ENCODE data around the gene DUOX1.
A peak's percentile ranks its signal among the peaks of the same experiment; 100 is the strongest.

DUOX1 gene

GRCh38 chr15:45115312-45115820, 14.4 kb upstream of the DUOX1 start:
- no peak overlapping the region for H3K27ac ChIP-seq (ENCODE audit: low read depth, low read length)
- peaks cover 71% of the 10 kb centered on the region for H3K27me3 ChIP-seq (ENCODE audit: insufficient read depth, low read length)
- no peak overlapping the region for H2AFZ ChIP-seq (ENCODE audit: low read length, unreplicated experiment)
- H3K36me3 ChIP-seq (ENCODE audit: insufficient read depth, low read length) = no peaks in the 10 kb centered on the region
- H3K4me1 ChIP-seq (ENCODE audit: control insufficient read depth, insufficient read depth, low read length, unreplicated experiment) = no peaks in the 10 kb centered on the region
- H3K4me3 ChIP-seq (ENCODE audit: low read depth, low read length) = no peak overlapping the region
- H3K79me2 ChIP-seq (ENCODE audit: control insufficient read depth, insufficient read depth, low read length, unreplicated experiment) = no peaks in the 10 kb centered on the region

GRCh38 chr15:45116006-45116481, 13.8 kb upstream of the DUOX1 start:
- H3K79me2 ChIP-seq (ENCODE audit: control insufficient read depth, insufficient read depth, low read length, unreplicated experiment) = no peaks in the 10 kb centered on the region
- no peak overlapping the region for H2AFZ ChIP-seq (ENCODE audit: low read length, unreplicated experiment)
- H3K4me3 ChIP-seq (ENCODE audit: low read depth, low read length) = no peak overlapping the region
- no peaks in the 10 kb centered on the region for H3K36me3 ChIP-seq (ENCODE audit: insufficient read depth, low read length)
- peaks cover 67% of the 10 kb centered on the region for H3K27me3 ChIP-seq (ENCODE audit: insufficient read depth, low read length)
- H3K27ac ChIP-seq (ENCODE audit: low read depth, low read length) = no peak overlapping the region
- H3K4me1 ChIP-seq (ENCODE audit: control insufficient read depth, insufficient read depth, low read length, unreplicated experiment) = no peaks in the 10 kb centered on the region

DNA sequence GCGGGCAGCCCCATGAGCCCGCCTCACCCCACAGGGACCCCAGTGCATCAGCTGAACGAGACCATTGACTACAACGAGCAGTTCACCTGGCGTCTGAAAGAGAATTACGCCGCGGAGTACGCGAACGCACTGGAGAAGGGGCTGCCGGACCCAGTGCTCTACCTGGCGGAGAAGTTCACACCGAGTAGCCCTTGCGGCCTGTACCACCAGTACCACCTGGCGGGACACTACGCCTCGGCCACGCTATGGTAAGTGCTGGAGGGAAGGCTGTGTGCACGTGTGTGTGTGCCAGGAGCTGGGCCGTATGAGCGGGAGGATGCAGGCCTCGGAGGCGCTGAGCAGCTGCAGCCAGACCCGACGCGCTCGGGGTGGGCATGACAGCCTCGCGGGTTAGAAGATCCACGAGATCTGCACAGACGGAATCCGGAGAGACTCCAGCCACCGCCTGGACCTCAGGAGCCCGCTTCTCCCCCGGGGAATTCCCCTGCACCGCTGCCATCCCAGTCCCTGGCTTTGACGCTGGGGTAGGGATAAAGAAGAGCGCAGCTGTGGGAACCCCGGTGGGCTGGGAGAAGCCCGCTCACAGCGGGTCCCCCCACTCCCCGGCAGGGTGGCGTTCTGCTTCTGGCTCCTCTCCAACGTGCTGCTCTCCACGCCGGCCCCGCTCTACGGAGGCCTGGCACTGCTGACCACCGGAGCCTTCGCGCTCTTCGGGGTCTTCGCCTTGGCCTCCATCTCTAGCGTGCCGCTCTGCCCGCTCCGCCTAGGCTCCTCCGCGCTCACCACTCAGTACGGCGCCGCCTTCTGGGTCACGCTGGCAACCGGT, 13.1 kb upstream of the DUOX1 start:
- H3K36me3 ChIP-seq (ENCODE audit: insufficient read depth, low read length) = no peaks in the 10 kb centered on the region
- H3K27ac ChIP-seq (ENCODE audit: low read depth, low read length) = no peak overlapping the region
- peaks cover 62% of the 10 kb centered on the region for H3K27me3 ChIP-seq (ENCODE audit: insufficient read depth, low read length)
- 0 out of 2 replicates have a peak overlapping the region, but pooled peaks have one; percentile 9 for H3K4me3 ChIP-seq (ENCODE audit: low read depth, low read length)
- H3K79me2 ChIP-seq (ENCODE audit: control insufficient read depth, insufficient read depth, low read length, unreplicated experiment) = no peaks in the 10 kb centered on the region
- H3K4me1 ChIP-seq (ENCODE audit: control insufficient read depth, insufficient read depth, low read length, unreplicated experiment) = peaks cover 2% of the 10 kb centered on the region
- no peak overlapping the region for H2AFZ ChIP-seq (ENCODE audit: low read length, unreplicated experiment)

GRCh38 chr15:45117308-45118130, 12.3 kb upstream of the DUOX1 start:
- Histone ChIP-seq H3K36me3 (ENCODE audit: insufficient read depth, low read length) (no peaks in the 10 kb centered on the region), H3K27me3 (ENCODE audit: insufficient read depth, low read length) (peaks cover 54% of the 10 kb centered on the region), H3K27ac (ENCODE audit: low read depth, low read length) (no peak overlapping the region), H3K79me2 (ENCODE audit: control insufficient read depth, insufficient read depth, low read length, unreplicated experiment) (no peaks in the 10 kb centered on the region), H3K4me1 (ENCODE audit: control insufficient read depth, insufficient read depth, low read length, unreplicated experiment) (peaks cover 9% of the 10 kb centered on the region), H3K4me3 (ENCODE audit: low read depth, low read length) (peak overlapping the region; percentile 42; the same call in 1 of the 2 replicates), H2AFZ (ENCODE audit: low read length, unreplicated experiment) (no peak overlapping the region)

DNA sequence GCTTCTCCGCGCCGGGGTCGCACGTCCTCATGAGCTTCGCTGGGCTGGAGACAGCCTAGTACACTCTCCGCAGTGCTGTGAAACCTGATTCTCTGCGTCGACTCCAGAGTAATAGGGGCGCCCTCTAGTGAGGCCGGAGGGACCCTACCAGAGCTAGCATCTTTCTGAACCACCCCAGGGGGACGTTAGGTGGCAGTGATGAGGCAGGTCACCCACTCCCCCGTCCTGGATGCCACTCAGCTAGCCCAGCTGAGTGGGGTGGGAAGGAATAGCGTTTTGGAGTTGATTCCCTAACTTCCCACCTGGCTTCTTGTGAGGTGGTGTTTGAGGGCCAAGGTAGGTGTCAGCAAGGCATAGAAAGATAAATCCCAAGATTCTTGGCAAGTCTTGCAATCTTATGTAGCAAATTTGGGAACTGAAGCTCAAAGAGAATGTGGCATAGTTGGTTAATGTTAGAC, 11.6 kb upstream of the DUOX1 start:
- no peak overlapping the region for H2AFZ ChIP-seq (ENCODE audit: low read length, unreplicated experiment)
- peak overlapping the region; percentile 42; the same call in 1 of the 2 replicates for H3K4me3 ChIP-seq (ENCODE audit: low read depth, low read length)
- peaks cover 47% of the 10 kb centered on the region for H3K27me3 ChIP-seq (ENCODE audit: insufficient read depth, low read length)
- H3K79me2 ChIP-seq (ENCODE audit: control insufficient read depth, insufficient read depth, low read length, unreplicated experiment) = no peaks in the 10 kb centered on the region
- H3K27ac ChIP-seq (ENCODE audit: low read depth, low read length) = no peak overlapping the region
- H3K36me3 ChIP-seq (ENCODE audit: insufficient read depth, low read length) = no peaks in the 10 kb centered on the region
- H3K4me1 ChIP-seq (ENCODE audit: control insufficient read depth, insufficient read depth, low read length, unreplicated experiment) = peaks cover 10% of the 10 kb centered on the region

DNA sequence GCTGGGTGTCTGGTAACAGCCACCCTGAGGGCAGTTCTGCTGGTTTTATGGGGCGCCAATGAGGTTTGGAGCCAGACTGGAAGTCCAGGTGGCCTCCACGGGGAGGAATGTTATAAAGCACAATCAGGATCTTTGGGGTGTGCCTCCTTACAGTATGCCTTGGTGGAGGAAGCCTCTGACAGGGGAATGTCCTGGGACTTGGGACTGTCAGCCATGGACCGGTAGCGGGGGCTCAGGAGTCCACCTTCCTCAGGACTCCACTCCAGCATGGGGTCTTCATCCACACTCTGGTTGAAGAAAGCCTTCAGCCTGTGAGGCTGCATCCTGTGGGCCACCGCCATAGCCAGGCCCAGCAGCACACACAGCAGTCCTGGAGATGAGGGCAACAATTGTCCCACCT, 10.8 kb upstream of the DUOX1 start:
- H3K79me2 ChIP-seq (ENCODE audit: control insufficient read depth, insufficient read depth, low read length, unreplicated experiment) = no peaks in the 10 kb centered on the region
- H3K36me3 ChIP-seq (ENCODE audit: insufficient read depth, low read length) = no peaks in the 10 kb centered on the region
- no peak overlapping the region for H2AFZ ChIP-seq (ENCODE audit: low read length, unreplicated experiment)
- peaks cover 10% of the 10 kb centered on the region for H3K4me1 ChIP-seq (ENCODE audit: control insufficient read depth, insufficient read depth, low read length, unreplicated experiment)
- no peak overlapping the region for H3K4me3 ChIP-seq (ENCODE audit: low read depth, low read length)
- peaks cover 39% of the 10 kb centered on the region for H3K27me3 ChIP-seq (ENCODE audit: insufficient read depth, low read length)
- no peak overlapping the region for H3K27ac ChIP-seq (ENCODE audit: low read depth, low read length)

DNA sequence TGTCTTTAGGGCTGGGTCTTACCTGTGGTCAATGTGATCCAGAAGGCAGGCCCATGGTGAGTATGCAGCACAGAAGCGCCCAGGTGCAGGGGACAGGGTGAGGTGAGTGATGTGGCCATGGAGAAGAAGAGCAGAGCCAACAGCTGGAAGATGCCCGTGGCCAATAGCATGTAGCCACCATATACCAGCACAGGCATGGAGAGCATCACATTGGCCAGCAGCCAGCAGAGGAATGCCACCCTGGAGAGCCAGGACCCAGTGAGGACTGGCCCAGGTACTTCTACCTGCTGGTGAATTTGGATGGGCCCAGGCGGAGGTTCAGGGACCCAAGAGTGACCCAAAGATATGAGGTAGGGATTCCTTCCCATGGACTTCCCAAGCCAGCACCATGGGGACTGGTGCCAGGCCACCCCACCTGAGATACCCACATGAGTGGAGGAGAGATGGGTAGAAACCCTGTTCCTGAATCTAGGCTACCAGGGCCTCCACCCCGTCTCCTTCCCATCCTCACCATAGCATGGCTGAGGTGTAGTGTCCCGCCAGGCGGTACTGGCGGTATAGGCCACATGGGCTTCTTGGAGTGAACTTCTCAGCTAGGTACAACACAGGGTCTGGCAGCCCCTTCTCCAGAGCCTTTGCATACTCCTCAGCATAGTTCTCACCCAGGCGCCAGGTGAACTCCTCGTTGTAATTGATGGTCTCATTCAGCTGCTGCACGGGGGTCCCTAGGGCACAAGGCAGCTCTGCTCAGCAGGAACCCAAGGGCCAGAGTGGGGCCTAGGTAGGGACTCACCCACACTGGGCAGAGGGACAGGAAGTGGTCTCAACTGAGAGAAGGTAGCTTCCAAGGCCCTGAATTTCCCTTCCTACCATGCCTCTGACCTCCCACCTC, 9.5 kb upstream of the DUOX1 start:
- Histone ChIP-seq H3K4me1 (ENCODE audit: control insufficient read depth, insufficient read depth, low read length, unreplicated experiment) (peaks cover 10% of the 10 kb centered on the region), H3K27me3 (ENCODE audit: insufficient read depth, low read length) (peaks cover 37% of the 10 kb centered on the region)

DNA sequence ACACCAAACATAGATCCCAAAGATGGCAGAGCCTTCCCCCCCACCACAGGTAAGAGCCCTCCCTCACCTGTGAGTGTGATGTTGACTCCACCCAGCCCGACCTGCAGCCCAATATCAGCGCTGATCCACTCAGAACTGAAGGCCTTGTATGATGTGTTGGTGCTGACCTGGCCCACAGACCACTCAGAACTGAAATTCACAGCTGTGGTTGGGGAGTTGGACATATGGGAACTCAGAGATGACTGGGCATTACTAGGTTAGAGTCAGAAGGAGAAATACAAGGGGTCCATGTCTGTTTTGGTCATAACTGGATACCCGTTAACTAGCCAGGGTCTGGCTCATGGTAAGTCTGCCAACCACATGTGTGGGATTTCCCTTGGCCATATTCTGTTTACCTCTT, 8.8 kb upstream of the DUOX1 start:
- Histone ChIP-seq H3K27ac (ENCODE audit: low read depth, low read length) (no peak overlapping the region), H3K36me3 (ENCODE audit: insufficient read depth, low read length) (no peaks in the 10 kb centered on the region), H2AFZ (ENCODE audit: low read length, unreplicated experiment) (no peak overlapping the region), H3K79me2 (ENCODE audit: control insufficient read depth, insufficient read depth, low read length, unreplicated experiment) (no peaks in the 10 kb centered on the region), H3K4me3 (ENCODE audit: low read depth, low read length) (no peak overlapping the region), H3K27me3 (ENCODE audit: insufficient read depth, low read length) (peaks cover 37% of the 10 kb centered on the region), H3K4me1 (ENCODE audit: control insufficient read depth, insufficient read depth, low read length, unreplicated experiment) (peaks cover 10% of the 10 kb centered on the region)

More for the DNA sequence above, 9.5 kb upstream of the DUOX1 start:
- Histone ChIP-seq H3K4me3 (ENCODE audit: low read depth, low read length) (no peak overlapping the region), H2AFZ (ENCODE audit: low read length, unreplicated experiment) (no peak overlapping the region), H3K36me3 (ENCODE audit: insufficient read depth, low read length) (no peaks in the 10 kb centered on the region), H3K79me2 (ENCODE audit: control insufficient read depth, insufficient read depth, low read length, unreplicated experiment) (no peaks in the 10 kb centered on the region), H3K27ac (ENCODE audit: low read depth, low read length) (no peak overlapping the region)

DNA sequence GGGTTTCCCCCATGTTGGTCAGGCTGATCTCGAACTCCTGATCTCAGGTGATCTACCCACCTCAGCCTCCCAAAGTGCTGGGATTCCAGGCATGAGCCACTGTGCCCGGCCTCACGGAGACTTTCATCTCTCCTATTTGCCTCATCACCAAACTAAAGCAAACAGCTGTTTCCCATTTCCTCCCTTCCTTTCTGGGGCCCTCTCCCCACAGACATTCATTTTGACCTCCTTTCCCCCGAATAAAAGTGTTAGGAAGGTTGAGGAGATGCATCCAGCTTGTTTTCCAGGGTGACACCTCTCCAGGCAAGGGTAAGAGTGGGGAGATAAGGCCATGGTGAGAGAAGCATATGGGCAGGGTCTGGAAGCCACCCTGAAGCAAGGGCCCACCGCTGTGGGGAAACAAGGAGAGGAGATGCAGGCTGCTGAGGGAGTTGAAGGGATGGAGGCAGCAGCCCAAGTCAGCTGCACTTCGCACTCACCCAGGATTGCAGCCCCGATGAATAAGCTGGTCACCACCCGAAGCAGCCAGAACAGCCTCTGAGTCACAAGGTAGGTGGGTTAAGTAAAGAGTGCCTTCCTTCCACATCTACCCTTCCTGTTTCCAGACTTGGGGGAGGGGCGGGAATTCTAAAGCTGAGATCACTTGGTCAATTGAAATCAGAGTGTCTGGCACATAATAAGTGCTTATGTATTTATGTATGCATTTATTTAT, 7.9 kb upstream of the DUOX1 start:
- peaks cover 37% of the 10 kb centered on the region for H3K27me3 ChIP-seq (ENCODE audit: insufficient read depth, low read length)
- no peak overlapping the region for H2AFZ ChIP-seq (ENCODE audit: low read length, unreplicated experiment)
- H3K36me3 ChIP-seq (ENCODE audit: insufficient read depth, low read length) = no peaks in the 10 kb centered on the region
- H3K4me1 ChIP-seq (ENCODE audit: control insufficient read depth, insufficient read depth, low read length, unreplicated experiment) = peaks cover 10% of the 10 kb centered on the region
- no peak overlapping the region for H3K27ac ChIP-seq (ENCODE audit: low read depth, low read length)
- H3K4me3 ChIP-seq (ENCODE audit: low read depth, low read length) = no peak overlapping the region
- no peaks in the 10 kb centered on the region for H3K79me2 ChIP-seq (ENCODE audit: control insufficient read depth, insufficient read depth, low read length, unreplicated experiment)

Measured in ACC112 (cell line).